NCI-H748 treated with DMSO at 0.1 percent for 48 hours (cell line): ENCODE results near the gene C2.
"Not testable (repeated sequence)": the region's sequence is repeated elsewhere in the genome, so short reads cannot be mapped to it uniquely, and the experiment has no call there.

Experiments used
- DNase-seq: peaks from one replicate; lab custom pipeline; 2025; lab: John Stamatoyannopoulos, UW

Gene C2

DNA sequence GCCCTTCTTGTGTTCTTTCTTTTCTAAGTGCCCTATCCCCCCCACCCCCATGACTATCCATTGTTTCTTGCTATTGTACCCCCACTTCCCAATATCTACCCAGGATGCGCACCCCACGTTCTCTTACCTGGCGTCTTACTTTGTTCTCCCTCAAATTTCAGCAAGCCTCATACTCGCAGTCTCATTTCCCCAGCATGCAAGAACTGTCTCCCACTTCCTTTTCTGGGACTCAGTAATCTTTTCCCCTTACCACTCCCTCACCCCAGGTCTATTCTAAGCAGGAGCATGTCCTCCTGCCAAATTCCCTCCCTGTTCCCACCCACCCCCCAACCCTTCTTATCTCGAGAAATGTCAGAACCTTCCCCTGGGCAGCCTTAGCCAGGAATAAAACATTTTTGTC, 28.3 kb upstream of the C2 start:
- DNase-seq: no peak

DNA sequence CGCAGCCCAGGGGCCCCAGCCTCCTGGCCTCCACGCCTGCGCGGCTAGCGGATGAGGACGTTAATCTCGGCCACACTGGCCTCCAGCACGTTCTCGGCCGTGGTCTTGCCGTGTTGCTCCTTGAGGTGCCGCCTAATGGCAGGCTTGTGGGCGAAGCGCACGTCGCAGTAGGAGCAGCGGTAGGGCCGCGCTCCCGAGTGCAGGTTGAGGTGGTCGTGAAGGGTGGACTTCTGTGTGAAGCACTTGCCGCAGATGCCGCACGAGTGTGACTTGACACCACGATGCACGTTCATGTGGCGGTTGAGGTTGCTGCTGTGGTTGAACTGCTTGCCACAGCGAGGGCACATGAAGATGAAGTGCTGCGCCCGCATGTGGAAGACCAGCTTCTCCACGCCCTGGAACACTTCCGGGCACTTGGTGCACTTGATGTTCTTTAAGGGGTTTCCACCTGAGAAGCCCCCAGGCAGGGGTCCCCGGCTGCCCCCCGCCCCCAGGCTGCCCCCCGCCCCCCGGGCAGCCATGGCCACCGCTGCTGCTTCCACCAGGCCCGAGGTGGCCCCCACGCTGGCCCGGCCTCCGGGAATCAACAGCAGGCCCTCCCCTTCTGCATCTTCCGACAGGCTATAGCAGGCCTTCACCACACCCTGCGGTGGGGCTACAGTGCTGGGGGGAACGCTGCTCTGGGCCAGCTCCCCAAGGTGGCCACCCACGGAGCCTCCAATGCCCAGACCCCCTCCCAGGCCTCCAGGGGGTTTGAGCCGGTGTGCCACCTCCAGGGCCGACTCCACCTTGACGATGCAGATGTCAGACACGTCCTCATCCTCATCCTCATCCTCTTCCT, 27.4 kb upstream of the C2 start:
- DNase-seq: no peak

DNA sequence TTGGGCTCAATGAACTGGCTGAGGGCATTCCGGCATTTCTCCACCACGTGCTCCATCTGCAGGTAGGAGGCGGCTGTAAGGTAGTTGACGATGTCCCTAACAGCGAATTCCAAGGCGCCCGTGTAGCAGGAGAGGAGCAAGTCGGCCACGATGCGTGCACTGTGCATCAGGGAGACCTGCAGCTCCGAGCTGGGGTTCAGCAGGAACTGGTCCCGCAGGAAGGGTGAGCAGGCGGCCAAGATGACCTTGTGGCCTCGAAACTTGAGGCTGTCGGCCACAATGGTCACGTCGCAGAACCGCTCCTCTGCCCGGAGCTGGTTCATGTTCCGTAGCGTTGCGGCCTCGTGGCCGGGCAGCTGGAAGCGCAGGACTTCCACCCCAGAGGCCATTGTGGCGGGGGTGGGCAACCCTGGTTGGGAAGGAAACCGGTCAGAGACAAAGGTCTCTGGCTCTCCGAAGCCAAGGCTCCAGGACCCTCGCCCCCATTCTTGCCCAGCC, 26.6 kb upstream of the C2 start:
- no peak for DNase-seq

DNA sequence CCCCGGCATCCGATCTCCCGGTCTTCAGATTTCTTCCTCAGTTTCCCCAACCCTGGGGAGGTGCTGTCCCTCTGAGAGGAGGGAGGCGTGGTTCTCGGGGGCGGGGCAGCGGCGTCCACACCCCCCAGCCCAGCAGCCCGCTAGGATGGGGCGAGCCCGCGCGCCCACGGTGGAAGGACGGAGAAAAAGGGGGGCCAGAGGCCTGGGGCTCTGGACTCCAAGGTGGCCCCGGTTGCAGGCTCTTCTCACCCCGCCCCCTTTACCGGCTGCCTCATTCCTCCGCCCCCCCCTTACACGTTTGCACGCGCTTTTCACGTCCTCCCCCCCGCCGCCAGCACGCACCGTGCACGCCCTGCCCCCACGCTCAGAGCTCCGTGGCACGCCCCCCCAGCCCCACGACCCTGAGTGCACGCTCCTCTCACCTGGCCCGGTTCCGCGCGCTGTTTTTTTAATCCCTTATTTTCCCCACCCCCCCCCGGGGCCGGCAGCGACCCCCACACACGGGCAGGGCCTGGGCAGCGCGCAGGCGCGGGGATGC, 26.0 kb upstream of the C2 start:
- DNase-seq: no peak

DNA sequence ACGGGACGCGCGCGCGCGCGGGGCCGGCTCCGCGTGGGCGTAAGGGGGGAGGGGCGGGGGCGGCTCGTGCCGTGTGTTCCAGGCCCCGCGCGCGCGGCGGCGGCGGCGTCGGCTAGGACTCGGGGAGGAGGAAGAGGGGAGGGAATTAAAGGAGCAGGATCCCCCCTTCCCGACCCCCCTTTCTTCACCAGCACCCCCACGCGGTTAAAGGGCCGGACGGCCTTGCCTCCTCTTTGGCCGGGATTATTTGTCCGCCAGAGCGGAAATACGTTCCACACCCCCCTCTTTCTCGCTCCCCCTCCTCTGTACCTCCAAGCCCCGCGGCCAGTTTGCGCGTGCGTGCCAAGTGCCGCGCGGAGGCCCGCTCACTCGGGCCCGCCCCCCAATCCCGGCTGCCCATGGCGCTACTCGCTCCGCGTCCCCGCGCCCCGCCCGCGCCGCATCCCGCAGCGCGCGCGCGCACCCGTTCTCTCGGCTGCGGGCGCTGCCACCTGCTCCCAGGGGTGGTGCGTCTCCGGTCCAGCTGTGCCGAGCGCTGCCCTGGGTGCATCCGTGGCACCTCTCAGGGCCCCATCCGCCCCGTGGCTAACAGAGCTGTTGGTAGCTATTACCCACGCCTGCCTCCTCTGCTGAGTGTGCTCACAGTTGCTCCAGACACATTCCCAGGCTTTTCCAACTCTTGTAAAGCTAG, 25.4 kb upstream of the C2 start, which contains the start of gene ZBTB12:
ZBTB12 (minus strand) TSS at position 134 of the 691 bp plus-strand sequence. CDS start 781 bp downstream, outside the sequence.
- DNase-seq: peak; percentile 96

DNA sequence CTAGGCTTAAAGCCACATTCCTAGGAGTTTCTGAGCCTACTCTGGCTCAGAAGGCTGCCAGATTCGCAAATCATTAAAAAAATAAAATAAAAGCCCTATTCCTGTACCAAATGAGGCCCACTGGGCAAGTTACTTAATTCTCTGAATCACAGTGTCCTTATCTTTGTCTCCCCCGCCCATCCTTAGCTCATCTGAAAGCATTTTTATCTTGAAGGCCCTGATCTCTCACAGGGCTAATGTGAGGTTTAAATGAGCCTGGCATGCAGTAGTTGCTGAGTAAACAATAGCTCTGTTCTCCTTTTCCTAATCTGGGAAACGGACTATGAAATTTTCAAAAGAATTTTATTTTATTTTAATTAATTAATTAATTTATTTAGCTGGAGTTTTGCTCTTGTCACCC, 23.6 kb upstream of the C2 start:
- no peak for DNase-seq

DNA sequence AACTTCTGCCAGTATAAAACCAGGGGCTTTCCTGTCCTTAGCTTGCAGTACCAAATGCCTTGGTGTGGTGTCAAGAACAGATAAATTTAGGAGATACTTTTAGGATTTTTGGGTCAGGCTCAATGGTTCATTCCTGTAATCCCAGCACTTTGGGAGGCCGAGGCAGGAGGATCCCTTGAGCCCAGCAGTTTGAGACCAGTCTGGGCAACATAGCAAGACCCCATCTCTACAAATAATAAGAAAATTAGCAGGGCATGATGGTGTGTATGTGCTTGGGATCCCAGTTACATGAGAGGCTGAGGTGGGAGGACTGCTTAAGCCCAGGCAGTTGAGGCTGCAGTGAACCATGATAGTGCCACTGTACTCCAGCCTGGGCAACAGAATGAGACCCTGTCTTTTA, 22.5 kb upstream of the C2 start:
- DNase-seq: no peak

DNA sequence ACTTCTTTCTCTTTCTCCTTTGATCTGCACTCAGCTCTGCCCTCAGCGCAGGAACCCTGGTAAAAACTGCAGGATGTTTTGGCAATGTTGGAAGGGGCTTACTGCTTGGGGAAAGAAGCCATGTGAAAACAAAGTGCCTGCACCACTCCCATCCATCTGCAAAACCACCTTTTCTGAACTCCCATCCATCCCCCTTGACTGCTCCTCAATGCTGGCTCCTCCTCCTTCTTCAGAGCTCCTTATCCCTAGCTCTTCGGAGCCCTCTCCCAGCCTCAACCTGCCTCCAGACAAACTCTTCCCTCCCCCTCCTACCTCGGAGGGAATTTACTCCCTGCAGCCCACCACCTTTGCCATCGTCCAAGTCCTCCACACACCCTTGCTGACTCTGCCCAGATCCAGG, 21.4 kb upstream of the C2 start:
- no peak for DNase-seq

DNA sequence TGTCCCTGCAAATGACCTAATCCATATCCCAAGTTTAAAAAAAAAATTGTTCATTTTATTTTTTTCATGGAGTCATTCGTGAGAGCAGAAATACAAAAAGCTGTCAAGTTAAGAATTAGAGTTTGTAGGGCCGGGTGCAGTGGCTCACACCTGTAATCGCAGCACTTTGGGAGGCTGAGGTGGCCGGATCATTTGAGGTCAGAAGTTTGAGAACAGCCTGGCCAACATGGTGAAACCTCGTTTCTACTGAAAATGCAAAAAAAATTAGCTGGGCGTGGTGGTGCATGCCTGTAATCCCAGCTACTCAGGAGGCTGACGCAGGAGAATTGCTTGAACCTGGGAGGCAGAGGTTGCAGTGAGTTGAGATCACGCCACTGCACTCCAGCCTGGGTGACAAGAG, 20.8 kb upstream of the C2 start:
- DNase-seq: not testable (repeated sequence)

DNA sequence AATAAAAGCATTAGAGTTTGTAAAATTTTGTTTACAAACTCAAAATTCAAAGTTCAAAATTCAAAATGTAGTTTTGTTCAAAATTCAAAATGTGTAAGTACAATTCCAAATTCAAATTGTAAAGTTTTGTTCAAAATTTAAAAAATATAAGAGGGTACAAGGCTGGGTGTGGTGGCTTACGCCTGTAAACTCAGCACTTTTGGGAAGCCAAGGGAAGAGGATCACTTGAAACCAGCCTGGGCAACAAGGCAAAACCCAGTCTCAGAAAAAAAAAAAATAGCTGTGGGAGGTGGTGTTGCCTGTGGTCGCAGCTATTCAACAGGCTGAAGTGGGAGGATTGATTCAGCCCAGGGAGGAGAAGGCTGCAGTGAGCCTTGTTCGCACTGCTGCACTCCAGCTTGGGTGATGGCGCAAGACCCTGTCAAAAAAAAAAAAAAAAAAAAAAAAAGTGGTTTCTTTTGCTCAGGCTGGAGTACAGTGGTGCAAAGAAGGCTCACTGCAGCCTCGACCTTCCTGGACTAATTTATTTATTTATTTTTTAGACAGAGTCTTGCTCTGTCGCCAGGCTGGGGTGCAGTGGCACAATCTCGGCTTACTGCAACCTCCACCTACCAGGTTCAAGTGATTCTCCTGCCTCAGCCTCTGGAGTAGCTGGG, 20.2 kb upstream of the C2 start:
- DNase-seq: no peak

DNA sequence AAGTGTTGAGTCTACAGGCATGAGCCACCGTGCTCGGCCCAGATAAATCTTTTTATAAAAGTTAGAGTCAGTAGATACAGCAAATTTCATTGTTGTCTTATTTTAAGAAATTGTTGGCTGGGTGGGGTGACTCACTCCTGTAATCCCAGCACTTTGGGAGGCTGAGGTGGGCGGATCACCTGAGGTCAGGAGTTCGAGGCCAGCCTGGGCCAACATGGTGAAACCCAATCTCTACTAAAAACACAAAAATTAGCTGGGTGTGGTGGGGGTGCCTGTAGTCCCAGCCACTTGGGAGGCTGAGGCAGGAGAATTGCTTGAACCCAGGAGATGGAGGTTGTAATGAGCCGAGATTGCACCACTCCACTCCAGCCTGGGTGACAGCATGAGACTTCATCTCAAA, 19.3 kb upstream of the C2 start:
- not testable (repeated sequence) for DNase-seq

DNA sequence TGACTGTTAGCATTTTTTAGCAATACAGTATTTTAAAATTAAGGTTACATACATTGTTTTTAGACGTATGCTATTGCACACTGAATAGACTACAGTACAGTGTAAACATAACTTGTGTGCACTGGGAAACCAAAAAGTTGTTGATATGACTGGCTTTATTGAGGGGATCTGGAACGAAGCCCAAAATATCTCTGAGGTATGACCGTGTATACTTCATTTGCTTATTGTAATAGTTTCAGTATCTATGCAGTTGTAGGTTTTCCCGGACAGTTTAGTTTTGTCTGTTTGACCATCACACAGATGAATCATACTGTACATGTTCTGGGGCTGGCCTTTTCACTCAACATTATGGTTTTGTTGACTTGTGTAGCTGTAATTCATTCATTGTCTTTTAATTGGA, 18.7 kb upstream of the C2 start:
- no peak for DNase-seq

DNA sequence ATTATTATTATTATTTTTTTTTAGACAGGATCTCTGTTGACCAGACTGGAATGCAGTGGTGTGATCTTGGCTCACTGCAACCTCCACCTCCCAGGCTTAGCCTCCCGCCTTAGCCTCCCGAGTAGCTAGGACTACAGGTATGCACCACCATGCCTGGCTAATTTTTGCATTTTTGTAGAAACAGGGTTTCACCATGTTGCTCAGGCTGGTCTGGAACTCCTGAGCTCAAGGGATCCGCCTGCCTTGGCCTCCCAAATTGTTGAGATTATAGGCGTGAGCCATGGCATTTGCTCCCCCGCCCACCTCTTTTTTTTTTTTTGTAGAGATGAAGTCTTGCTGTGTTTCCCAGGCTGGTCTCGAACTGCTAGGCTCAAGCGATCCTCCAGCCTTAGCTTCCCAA, 18.2 kb upstream of the C2 start:
- DNase-seq: not testable (repeated sequence)

DNA sequence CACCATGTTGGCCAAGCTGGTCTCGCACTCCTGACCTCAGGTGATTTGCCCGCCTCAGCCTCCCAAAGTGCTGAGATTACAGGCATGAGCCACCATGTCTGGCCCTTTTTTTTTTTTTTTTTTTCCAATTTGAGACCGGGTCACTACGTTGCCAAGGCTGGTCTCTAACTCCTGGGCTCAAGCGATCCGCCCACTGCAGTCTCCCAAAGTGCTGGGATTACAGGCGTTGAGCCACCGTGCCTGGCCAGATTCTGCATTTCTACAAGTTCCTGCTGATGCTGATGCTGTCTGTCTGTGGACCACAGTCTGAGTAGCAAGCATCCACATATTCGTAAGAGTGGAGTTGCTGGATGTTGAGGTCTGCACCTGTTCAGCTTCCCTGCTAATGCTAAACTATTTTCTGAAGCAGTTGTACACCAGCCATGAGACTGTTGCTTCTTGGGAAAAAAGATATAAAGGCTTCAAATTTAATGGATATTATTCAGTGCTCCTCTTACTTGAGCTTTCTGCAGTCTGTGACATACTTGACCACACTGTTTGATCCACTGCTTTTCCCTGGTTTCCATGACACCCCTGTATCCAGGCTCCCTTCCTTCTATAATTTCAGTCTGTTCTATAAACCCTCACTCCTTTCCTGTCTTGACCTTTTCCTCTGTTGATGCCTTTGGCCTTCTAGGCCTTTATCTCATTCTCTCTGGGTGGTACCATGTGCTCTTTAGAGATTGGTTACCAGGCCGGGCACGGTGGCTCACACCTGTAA, 15.5 kb upstream of the C2 start:
- DNase-seq: no peak

DNA sequence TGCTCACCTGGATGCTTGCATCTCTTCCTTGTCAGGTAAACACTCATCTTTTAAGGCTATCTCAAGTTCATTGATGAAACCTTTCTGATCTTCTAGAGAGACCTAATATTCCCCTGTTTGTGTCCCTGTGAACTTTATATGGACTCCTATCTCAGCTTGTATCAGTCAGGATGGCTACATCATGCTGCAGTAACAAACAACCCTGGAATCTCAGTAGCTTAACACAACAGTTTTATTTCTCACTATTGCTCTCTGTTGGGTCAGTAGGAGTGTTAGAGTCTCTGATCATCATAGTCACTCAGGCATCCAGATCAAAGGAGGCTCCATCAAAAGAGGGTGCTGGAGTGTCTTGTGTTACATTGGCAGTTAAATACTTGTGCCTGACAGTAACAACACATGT, 12.2 kb upstream of the C2 start:
- DNase-seq: no peak

DNA sequence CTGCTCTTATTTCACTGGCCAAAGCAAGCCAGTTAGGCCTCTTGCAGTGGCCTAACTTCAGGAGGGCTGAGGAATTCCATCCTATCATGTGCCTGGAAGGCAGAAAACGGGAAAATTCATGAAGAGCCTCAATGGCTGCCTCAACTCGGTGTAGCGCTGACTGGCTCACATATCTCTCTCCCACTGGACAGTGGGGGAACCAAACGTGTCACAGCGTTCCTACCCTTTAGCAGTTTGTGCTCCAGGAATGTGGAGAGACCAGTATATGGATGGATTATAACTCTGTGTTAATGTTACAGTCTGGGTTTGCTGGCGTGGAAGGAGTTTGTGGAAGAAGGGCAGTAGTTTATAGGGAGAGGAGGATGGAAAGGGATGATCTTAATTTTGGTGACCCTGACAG, 11.8 kb upstream of the C2 start:
- DNase-seq: no peak

DNA sequence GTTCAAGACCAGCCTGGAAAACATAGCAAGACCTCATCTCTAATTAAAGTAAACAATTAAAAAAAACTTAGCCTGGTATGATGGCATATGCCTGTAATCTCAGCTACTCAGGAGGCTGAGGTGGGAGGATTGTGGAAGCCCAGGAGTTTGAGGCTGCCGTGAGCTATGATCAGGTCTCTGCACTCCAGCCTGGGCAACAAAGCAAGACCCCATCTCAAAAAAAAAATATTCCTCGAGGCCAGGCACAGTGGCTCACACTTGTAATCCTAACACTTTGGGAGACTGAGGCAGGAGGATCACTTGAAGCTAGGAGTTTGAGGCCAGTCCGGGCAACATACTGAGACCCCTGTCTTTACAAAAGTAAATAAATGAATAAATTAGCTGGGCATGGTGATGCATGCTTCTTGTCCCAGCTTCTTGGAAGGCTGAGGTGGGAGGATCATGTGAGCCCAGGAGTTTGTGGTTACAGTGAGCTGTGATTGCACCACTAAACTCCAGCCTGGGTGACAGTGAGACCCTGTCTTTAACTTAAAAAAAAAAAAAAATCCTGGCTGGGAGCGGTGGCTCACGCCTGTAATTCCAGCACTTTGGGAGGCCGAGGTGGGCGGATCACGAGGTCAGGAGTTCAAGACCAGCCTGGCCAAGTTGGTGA, 9.3 kb upstream of the C2 start:
- no peak for DNase-seq

DNA sequence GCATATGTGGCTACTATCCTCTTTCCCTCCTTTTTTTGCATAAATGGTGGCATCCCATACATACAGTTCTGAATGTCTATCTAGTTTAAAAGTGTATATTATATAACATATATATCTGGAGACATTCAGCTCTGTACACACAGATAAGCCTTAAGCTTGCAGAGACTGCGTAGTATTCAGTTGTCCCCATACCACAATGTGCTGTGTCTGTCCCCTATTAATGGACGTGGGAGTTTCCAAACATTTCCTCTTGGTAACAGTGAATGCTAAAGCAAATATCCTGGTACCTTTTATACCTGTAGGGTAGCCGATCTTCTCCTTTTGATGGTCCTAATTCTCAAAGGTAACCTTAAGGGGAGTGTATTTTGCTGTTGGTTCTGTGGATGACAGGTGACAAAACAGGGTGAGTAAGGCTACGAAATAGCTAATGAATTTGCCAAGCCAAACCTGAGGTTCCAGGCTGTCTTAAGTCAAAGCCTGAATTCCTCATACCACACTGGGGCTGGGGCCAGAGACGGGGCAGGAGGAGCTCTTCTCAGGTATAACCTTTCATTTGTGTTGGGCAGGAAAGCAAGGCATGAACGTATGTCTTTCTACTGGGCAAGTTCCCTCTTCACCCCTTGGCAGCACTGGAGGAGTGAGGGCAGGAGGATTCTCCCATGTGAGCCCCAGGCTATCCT, 7.8 kb upstream of the C2 start:
- DNase-seq: no peak

DNA sequence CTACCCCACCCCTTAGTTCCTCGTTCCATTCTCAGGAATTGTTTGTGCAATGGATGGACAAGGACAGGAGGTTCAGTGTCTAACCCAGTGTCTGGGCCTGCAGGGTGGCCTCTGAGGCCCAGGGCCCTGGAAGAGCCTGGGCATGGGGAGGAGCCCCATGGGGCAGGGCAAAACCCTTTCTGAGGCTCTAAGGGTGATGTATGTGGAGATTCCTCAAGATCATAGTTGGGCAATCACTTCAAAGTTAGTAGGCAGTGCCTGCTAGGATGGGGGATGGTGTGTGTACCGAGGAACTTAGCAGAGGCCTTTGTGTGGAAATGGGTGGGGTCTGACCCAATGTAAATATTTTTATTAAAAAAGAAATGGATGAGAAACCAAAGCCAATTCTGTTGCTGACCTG, 6.7 kb upstream of the C2 start:
- no peak for DNase-seq

DNA sequence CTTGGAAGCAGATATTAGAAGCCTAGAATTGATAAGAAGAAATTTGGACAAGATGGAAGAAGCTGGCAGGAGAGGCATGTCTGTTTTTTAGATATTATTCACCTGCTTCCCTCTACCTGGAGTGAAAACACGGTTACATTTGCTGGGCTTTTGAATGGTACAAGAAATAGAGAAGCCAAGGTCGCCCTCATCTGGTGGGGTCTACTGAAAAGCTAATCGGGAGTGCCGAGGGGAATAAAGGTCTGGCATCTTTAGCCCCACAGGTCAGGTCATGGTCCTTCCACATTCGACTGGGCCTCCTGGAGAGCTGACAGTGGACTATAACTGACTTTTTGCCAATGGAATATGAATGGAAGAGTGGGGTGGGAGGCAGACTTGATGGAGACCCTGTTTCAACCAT, 4.6 kb upstream of the C2 start:
- no peak for DNase-seq
